Stimulated activated CD8-positive, alpha-beta memory T cell treated with anti-CD3 and anti-CD28 coated beads, Interleukin-4, amount 100 ng/mL, for 1 hour (primary cell): ENCODE results near the gene PNMA8B.
A peak's percentile ranks its signal among the peaks of the same experiment; 100 is the strongest.

Experiments used
- DNase-seq, 2 donors: peaks; one replicate each; pipeline ENCODE4 v3.0.0-alpha.2; 2020; ENCODE audit warnings: low read depth in 2 of 2, low spot score in 1 of 2

Gene PNMA8B

GRCh38 chr19:46487802-46488445, 7.7 kb downstream of the PNMA8B start:
- DNase-seq: peak; percentile 50 to 57

DNA sequence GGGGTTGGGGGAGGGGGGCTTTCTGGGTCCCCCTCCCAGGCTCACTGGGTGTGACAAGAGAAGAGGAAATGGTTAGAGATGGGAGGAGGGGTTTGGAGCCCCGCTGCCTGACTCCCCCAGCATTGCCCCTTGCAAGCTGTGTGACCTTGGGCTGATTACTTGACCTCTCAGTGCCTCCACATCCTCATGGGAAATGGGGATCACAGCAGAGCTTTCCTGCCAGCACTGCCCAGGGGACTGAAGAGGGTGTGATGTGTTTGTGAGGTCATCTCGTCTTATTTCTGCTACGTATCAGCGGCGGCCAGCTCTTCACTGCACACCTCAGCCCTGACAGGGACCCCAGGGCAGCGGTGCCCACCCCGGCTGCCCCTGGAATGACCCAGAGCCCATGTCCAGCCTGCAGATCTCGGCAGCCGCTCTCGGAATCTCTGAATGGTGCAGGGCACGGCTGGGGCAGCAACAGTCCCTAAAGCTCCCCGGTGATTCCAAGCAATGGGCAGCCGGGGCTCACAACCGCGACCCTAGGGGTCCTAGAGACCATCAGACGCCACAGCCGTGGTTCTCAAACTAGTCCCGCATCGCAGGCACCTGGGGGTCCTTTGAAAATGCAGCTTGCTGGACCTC, 8.4 kb downstream of the PNMA8B start:
- DNase-seq: no peak

DNA sequence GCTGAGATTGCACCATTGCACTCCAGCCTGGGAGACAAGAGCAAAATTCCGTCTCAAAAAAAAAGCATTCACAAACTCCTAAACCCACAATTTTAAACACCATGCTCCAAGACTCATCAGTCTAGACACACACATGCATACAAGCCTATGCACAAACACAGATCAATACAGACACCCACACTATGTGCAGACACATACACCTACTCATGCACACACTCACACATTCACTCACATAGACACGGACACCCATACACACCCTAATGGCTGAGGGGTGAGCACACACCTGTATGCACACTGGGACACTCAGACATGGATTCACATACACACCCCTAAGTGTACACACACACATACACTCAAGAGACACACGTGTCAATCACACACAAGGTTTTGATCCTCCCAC, 9.3 kb downstream of the PNMA8B start:
- no peak for DNase-seq

DNA sequence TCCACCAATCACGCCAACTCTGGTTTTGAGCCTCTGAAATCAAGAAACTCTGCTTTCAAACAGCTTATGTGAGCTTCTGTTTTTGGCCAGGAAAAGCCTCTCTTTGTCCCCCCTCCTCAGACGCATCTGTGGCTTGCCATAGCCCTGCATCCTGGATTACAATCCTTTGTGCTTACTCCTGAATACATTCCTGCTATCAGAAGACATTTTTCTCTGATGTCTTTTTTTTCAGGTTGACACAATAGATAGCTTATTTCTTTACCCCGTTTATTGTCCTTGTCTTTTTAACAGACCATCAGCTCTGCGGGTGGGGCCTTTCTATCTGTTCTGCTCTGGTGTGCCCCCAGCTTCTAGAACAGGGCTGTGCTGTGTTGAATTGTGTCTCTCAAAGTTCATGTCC, 11.0 kb downstream of the PNMA8B start:
- no peak for DNase-seq

DNA sequence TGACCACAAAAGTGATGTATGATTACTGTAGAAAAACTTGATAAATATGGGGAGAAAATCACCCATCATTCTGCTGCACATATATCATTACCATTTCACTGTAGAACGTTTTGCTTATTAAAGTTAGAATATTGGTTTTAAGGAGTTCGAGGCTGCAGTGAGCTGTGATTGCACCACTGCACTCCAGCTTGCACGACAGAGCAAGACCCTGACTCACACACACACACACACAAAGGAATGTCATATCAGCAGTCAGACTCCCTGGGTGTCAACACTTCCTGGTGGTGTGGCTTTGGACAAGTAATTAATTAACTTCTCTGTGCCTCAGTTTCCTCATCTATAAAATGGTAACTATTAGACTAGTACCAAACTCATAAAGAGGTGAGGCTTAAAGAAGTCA, 13.0 kb downstream of the PNMA8B start:
- no peak for DNase-seq

DNA sequence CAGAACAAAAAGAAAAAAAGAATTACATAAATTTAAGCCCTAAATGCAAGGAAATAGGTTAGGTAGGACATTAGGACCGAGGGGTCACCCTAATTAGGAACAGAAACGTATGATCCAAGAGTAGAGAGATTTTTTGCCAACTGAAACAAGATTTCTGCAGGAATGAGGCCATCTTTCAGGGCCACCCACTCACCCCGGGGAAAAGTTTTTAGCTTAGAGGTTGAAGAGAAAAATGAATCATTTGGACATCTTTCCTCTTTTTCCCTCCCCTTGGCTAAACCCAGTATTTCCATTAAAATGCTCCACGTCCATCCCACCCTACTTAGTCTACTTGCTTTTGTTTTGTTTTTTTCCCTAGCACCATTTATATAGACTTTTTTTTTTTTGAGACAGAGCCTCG, 13.7 kb downstream of the PNMA8B start:
- DNase-seq: no peak

DNA sequence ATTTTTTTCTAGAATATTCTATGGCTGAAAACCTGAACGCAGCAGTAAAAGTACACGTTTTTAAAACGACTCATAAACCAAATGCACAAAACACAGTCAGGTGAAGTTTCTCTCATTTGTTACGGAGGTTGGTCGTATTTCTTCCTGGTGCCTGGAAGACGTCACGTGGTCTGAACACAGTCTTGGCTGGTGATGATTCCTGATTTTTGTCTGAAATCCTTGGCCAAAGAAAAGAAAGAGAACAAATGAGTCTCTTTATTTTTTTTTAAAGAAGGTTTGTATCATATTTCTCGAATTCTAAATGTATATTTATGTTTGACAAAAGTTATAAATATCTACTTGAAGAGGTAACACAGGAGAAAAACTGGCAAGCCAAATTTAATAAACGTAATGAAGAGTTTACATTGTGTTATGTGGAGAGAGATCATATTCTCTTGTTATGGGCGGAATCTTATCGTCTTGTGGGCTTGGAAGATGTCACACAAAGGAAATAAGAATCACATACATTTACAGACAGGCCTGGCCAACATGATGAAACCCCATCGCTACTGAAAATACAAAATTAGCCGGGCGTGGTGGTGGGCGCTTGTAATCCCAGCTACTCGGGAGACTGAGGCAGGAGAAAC, 14.3 kb downstream of the PNMA8B start:
- no peak for DNase-seq

- DNase-seq: no peak
These were observed 15.3 kb downstream of the PNMA8B start for GRCh38 chr19:46480415-46480814.

DNA sequence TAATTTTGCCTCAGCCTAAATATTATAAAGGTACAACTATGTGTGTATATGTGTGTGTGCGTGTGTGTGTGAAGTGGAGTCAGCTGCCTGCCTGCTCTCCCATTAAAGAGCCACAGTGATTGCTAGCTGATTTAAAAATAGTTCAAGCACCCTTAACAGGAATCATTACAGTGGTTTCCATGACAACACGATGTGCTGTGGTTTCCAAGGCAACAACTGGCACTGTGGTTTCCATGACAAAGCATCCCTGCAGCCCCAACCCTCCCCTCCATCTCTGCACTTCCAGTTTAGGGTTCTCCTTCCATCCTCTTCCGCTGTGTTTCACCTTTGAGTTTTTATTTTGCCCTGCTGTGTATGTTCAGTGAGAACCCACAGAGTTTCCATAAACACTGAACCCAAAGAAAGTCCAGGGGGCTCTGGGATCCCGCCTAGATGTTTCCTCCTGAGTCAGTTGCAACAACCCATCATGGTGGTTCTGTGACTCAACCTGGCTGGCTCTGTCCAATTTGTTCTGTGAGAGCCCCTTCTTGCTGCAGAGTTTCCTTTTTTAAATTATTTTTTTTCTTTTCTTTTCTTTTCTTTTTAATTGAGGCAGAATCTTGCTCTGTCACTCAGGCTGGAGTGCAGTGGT, 17.2 kb downstream of the PNMA8B start:
- DNase-seq: no peak

DNA sequence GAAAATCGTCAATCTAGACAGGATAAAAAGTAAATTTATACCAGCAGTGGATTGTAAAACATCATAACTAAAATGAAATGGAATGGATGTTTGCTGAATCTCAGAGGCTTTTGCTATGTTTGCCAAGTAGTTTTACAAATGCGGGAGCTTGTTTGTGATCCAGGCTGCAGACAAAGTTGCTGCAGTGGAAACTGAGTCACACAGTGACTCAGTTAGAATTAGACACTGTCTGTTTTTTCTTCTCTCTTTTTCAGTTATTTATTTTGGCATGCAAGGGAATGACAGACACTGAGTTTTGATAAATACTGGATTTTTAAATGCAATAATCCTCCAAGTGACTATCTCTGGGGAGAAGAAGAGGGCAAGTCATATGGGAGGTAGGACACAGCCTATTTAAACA, 19.7 kb downstream of the PNMA8B start:
- no peak for DNase-seq

GRCh38 chr19:46474211-46474610, 21.5 kb downstream of the PNMA8B start:
- no peak for DNase-seq

DNA sequence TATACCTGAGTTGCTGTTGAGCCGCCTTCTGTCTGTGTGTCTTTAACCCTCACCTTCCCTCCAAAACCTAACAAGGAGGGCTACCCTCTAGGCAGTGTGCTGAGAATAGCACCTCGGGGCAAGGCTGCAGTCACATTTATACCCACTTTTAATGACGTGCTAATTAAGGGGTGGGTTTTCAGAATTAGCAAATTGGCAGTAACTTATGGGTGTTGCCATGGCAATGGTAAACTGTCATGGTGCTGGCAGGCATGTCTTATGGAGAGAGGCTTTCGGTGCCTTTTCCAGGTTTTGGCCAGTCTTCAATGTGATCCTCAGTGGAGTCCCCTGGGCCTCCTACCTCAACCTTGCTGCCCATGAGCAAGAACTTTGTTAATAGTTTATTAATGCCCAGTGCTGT, 23.1 kb downstream of the PNMA8B start:
- DNase-seq: no peak

GRCh38 chr19:46471811-46472543, 23.7 kb downstream of the PNMA8B start:
- no peak for DNase-seq

GRCh38 chr19:46471116-46471733, 24.4 kb downstream of the PNMA8B start, which contains the start of gene PNMA8A:
TSS of gene PNMA8A (minus strand) at chr19:46471563. CDS start at chr19:46471035, 528 bp downstream.
- DNase-seq: no peak

DNA sequence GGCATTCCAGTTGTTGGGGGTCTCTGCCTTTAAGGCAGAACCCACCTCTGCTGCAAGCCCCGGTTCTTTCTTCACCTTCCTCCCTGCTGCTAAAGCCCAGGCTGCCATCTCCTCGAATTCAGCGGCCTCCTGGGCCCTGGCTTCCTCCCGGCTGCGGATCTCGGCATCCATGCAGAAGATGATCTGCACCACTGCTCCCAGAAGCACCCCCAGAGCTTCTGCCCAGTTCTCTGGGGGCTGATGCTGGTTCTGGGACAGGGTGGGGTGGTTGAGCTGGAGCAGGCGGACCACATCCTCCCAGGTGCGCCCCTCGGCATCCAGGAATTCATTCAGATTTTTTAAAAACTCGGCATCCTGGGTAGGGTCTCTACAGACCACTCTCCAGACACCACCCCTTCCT, 25.3 kb downstream of the PNMA8B start:
- DNase-seq: no peak

GRCh38 chr19:46469541-46470185, 26.0 kb downstream of the PNMA8B start:
- DNase-seq: no peak

DNA sequence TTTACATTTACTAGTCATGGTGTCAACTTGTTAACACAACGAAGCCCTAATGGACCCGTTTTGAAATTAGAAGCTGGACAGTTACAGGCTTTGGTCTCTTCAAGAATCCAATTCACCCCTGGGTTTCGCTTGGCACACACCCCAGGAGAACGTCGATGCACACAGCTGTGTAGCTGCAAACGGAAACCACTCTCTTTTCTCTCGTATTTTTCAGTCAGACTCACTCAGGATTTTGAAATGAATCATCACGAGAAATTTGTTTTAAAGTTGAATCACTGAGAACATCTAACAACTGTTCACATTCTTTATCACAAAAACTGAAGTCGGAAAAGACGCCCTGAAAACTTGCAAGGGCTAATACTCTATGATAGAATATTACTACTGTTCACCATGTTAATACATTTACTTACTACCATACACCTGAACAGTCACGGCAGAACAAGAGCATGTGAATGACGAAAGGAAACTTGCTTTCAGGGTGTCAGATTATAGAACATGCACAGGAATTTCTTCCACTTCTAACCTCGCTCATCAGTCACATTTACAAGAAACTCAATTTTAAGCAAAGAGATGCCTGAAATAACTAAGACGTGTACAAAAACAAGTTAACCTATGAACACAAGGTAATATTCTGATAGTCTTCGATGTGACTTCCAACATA, 29.0 kb downstream of the PNMA8B start:
- DNase-seq: no peak

DNA sequence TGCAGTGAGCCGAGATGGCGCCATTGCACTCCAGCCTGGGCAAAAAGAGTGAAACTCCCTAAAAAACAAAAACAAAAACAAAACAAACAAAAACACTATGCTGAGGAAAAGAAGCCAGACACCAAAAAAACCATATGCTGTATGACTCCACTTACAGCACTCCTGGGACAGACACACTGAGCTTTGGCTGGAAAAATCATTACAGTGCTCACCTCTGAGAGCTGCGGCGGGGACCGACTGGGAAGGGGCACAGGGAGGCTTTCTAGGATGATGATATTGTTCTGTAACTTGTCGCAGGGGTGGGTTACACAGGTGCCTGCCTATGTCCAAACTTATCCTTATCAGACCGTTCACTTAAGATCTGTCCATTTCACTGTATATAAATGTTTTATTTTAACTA, 32.2 kb downstream of the PNMA8B start:
- no peak for DNase-seq

DNA sequence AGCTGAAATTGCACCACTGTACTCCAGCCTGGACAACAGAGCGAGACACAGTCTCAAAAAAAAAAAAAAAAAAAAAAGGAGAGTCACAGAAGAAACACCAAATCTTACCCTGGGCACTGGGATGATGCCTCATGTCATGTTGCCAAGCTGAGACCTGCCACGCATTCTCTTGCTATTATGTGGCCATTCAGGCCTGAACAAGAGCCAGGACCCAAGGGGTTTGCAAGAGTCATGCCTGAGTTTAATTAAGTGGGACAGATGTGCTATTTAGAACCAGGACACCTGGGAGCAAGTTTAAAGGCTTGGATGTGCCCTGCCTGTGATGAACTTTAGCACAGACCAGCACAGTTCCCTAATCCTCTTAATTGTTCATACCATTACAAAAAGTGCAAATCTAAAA, 34.1 kb downstream of the PNMA8B start:
- DNase-seq: no peak

DNA sequence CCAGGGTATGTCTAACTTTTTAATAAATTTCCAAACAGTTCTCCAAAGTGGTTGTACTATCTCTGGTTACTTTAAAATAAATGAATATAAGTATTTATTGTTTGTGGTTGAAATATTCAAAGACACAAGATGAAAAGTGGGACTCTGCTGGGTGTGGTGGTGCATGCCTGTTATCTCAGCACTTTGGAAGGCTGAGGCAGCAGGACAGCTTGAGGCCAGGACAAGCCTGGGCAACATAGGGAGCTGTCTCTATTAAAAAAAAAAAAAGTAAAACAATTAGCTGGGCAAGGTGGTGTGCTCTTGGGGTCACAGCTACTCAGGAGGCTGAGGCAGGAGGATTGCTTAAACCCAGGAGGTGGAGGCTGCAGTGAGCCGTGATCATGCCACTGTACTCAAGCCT, 34.7 kb downstream of the PNMA8B start:
- no peak for DNase-seq
